ENCODE measurements around the gene NEK8.

NEK8 gene

GRCh38 chr17:28737316-28737715 lies 8.7 kb downstream of the NEK8 start:
- H3K4me3 ChIP-seq (ENCODE audit: control insufficient read depth, low read depth, low read length) = no peak overlapping the region
- no peak for DNase-seq (ENCODE audit: low read depth)
- TF ChIP-seq CTCF (conservative IDR thresholded peaks at IDR 0.05; ENCODE audit: control insufficient read depth, insufficient read depth, low read depth, low read length) = no peak

GRCh38 chr17:28737770-28738679 lies 9.4 kb downstream of the NEK8 start:
- no peak for TF ChIP-seq CTCF (conservative IDR thresholded peaks at IDR 0.05; ENCODE audit: control insufficient read depth, insufficient read depth, low read depth, low read length)
- no peak for DNase-seq (ENCODE audit: low read depth)
- H3K4me3 ChIP-seq (ENCODE audit: control insufficient read depth, low read depth, low read length) = no peak overlapping the region

- TF ChIP-seq CTCF (conservative IDR thresholded peaks at IDR 0.05; ENCODE audit: control insufficient read depth, insufficient read depth, low read depth, low read length) = no peak
- no peak overlapping the region for H3K4me3 ChIP-seq (ENCODE audit: control insufficient read depth, low read depth, low read length)
- DNase-seq (ENCODE audit: low read depth) = no peak
Observed at GRCh38 chr17:28738680-28739384, 10.2 kb downstream of the NEK8 start.

- no peak overlapping the region for H3K4me3 ChIP-seq (ENCODE audit: control insufficient read depth, low read depth, low read length)
- TF ChIP-seq CTCF (conservative IDR thresholded peaks at IDR 0.05; ENCODE audit: control insufficient read depth, insufficient read depth, low read depth, low read length) = no peak
- DNase-seq (ENCODE audit: low read depth) = no peak
Observed at GRCh38 chr17:28740406-28741357, 12.1 kb downstream of the NEK8 start.

- DNase-seq (ENCODE audit: low read depth) = no peak
- H3K4me3 ChIP-seq (ENCODE audit: control insufficient read depth, low read depth, low read length) = no peak overlapping the region
- TF ChIP-seq CTCF (conservative IDR thresholded peaks at IDR 0.05; ENCODE audit: control insufficient read depth, insufficient read depth, low read depth, low read length) = no peak
Observed at GRCh38 chr17:28741358-28742349, 13.1 kb downstream of the NEK8 start.
